Fibroblast of lung (primary cell): ENCODE measurements around the gene IDH2. TPM values are rescaled to one million over a fixed set of nuclear protein-coding genes. Genes with fewer than 3 reads are reported as not detected.

Experiments used
- DNase-seq, 2 donors: peaks; one replicate each; pipeline versions ENCODE4 v3.0.0 to v3.0.0-alpha.2; 2010; ENCODE audit warnings: low read depth in 2 of 2
- H2AFZ ChIP-seq: 2 replicates; pipeline ENCODE4 v1.5.1; 2012; ENCODE audit warnings: low read length, control low read depth, inconsistent platforms
- H3K27ac ChIP-seq: 2 replicates; pipeline ENCODE4 v1.5.1; 2011; ENCODE audit warnings: low read length, control low read depth; ENCODE audit not compliant: insufficient read depth
- H3K27me3 ChIP-seq: 2 replicates; pipeline ENCODE4 v1.5.1; 2011; ENCODE audit warnings: mild to moderate bottlenecking, low read length; ENCODE audit not compliant: control insufficient read depth, insufficient read depth
- H3K36me3 ChIP-seq: 2 replicates; pipeline ENCODE4 v1.5.1; 2011; ENCODE audit warnings: low read length; ENCODE audit not compliant: control insufficient read depth, insufficient read depth
- H3K4me1 ChIP-seq: 2 replicates; pipeline ENCODE4 v1.5.1; 2011; ENCODE audit warnings: low read length; ENCODE audit not compliant: control insufficient read depth, insufficient read depth; ENCODE audit errors: extremely low read depth
- H3K4me2 ChIP-seq: 2 replicates; pipeline ENCODE4 v1.5.1; 2011; ENCODE audit warnings: low read length, control low read depth; ENCODE audit not compliant: insufficient read depth; ENCODE audit errors: extremely low read depth
- H3K4me3 ChIP-seq, 4 experiments: fragments of 200-600 bp in 1 of 4; sonication (generic) in 1 of 4; replicated peaks in 1 of 4; 2 replicates each; pipeline ENCODE4 v1.5.1; 2011 to 2016; ENCODE audit warnings: low read length in 4 of 4, low read depth in 3 of 4, mild to moderate bottlenecking in 3 of 4, control low read depth in 2 of 4, inconsistent platforms in 1 of 4, mixed read lengths in 1 of 4; ENCODE audit not compliant: insufficient read depth in 1 of 4; ENCODE audit errors: control extremely low read depth in 1 of 4
- H3K79me2 ChIP-seq: 2 replicates; pipeline ENCODE4 v1.5.1; 2012; ENCODE audit warnings: mild to moderate bottlenecking, low read length, inconsistent platforms; ENCODE audit not compliant: control insufficient read depth, insufficient read depth
- H3K9ac ChIP-seq: 2 replicates; pipeline ENCODE4 v1.5.1; 2011; ENCODE audit warnings: mild to moderate bottlenecking, low read length, control low read depth; ENCODE audit not compliant: insufficient read depth
- H3K9me3 ChIP-seq: 2 replicates; pipeline ENCODE4 v1.5.1; 2012; ENCODE audit warnings: low read depth, low read length; ENCODE audit not compliant: control insufficient read depth, insufficient read depth
- H4K20me1 ChIP-seq: 2 replicates; pipeline ENCODE4 v1.5.1; 2011; ENCODE audit warnings: low read length; ENCODE audit not compliant: control insufficient read depth, insufficient read depth; ENCODE audit errors: extremely low read depth
- EZH2 ChIP-seq: IDR thresholded peaks from 2 replicates; pipeline ENCODE4 v1.5.1; 2012; ENCODE audit warnings: low read length, control low read depth, mild to moderate bottlenecking; ENCODE audit errors: missing control alignments
- polyA plus RNA-seq, 2 donors: library from polyadenylated mRNA; depleted of rRNA in 1 of 2; stranded (reverse) in 1 of 2; unstranded in 1 of 2; fragments of >200 nt; gene quantifications; 2 replicates each; pipeline ENCODE4 v1.2.1, GENCODE V29; 2011 to 2012; ENCODE audit warnings: missing spikeins in 1 of 2
- total RNA-seq: library from RNA; depleted of rRNA; stranded (reverse); fragments of >200 nt; gene quantifications from 2 replicates; pipeline ENCODE4 v1.2.1, GENCODE V29; 2014
- TF ChIP-seq, protein P1 (sequence below), 2 donors: IDR thresholded peaks in 1 of 2; conservative IDR thresholded peaks in 1 of 2; 1 replicate in 1 of 2; 2 replicates in 1 of 2; pipeline ENCODE4 v1.5.1; 2011 to 2012; ENCODE audit warnings: low read length in 2 of 2, control low read depth in 1 of 2, inconsistent platforms in 1 of 2, low read depth in 1 of 2, mild to moderate bottlenecking in 1 of 2

IDH2 gene
- total and polyA plus RNA-seq, 2 donors (not counting 1 experiment from before 2014, with no cell fraction given): 47.9 to 66.0 TPM

DNA sequence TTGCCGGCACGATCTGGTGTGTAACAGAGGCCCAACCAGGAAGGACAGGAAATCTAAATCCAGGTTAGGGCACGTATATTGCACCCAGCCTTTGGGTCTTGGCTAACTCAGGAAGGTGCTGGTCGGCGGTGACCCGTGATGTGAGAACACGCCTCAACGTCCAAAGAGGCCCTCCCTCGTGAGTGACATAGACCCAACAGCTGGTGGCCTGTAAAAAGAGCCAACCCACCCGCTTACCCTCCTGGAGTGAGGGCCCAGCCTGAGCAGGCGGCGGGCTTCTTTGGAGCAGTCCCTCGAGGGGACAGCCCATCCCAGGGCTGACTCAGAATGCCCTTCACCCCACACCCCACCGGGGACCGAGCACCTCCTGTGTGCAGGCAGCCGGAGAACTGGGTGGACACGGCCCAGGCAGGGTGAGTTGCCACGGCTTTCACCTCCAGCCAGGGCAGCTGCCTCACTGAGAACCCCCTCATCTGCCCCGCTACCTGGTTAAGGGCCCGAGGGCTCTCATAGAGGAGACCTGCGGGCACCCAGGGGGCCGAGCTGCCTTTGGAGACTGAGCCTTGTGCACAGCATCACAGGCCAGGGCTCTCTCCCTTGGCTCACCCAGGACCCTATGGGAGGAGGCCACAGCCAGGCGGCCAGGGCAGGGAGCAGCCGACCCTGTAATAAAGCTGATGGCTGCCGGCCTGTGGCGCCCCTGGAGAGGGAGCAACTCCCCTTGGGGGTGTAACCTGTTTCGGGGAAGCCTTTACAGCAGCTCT lies 59.3 kb downstream of the IDH2 start:
- H3K27me3 ChIP-seq: no peaks in the 10 kb centered on the region
- H3K36me3 ChIP-seq: no peaks in the 10 kb centered on the region
- no peak overlapping the region for H2AFZ ChIP-seq
- no peak overlapping the region for H3K4me2 ChIP-seq
- H3K27ac ChIP-seq: no peak overlapping the region
- H3K9me3 ChIP-seq: no peaks in the 10 kb centered on the region
- TF ChIP-seq, protein P1, sequence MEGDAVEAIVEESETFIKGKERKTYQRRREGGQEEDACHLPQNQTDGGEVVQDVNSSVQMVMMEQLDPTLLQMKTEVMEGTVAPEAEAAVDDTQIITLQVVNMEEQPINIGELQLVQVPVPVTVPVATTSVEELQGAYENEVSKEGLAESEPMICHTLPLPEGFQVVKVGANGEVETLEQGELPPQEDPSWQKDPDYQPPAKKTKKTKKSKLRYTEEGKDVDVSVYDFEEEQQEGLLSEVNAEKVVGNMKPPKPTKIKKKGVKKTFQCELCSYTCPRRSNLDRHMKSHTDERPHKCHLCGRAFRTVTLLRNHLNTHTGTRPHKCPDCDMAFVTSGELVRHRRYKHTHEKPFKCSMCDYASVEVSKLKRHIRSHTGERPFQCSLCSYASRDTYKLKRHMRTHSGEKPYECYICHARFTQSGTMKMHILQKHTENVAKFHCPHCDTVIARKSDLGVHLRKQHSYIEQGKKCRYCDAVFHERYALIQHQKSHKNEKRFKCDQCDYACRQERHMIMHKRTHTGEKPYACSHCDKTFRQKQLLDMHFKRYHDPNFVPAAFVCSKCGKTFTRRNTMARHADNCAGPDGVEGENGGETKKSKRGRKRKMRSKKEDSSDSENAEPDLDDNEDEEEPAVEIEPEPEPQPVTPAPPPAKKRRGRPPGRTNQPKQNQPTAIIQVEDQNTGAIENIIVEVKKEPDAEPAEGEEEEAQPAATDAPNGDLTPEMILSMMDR (conservative IDR thresholded peaks at IDR 0.05 in 1 of 2, IDR thresholded peaks at IDR 0.05 in 1 of 2; ENCODE audit: low read depth in 1 of 2, low read length in 2 of 2): no peak
- no peak overlapping the region for H3K4me3 ChIP-seq
- no peak overlapping the region for H3K9ac ChIP-seq
- peaks cover 7% of the 10 kb centered on the region for H3K79me2 ChIP-seq
- H3K4me1 ChIP-seq: peaks cover 4% of the 10 kb centered on the region
- H4K20me1 ChIP-seq: no peaks in the 10 kb centered on the region
- no peak for DNase-seq

DNA sequence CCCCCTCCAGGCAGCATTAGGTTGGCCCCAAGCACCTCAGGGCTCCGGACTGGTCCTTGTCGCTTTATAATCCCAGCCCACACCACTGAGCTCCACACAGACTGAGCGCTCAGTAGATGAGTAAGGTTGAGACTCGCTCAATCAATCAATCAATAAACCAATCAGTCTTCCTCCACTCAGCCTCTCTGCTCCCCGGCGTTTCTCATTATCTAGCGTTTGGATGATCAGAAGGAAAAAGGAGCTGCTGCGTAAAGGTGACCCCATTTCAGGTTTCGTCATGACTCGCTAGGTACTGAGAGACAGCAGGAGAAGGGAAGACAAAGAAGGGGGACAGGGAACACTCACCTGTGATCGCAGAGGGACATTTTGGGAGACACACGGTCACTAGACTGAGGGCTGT lies 59.9 kb downstream of the IDH2 start:
- Histone ChIP-seq H3K4me1 (peaks cover 9% of the 10 kb centered on the region), H3K4me2 (no peak overlapping the region), H3K36me3 (no peaks in the 10 kb centered on the region), H3K9ac (no peak overlapping the region), H4K20me1 (no peaks in the 10 kb centered on the region), H3K27me3 (no peaks in the 10 kb centered on the region), H3K27ac (no peak overlapping the region), H3K4me3 (no peak overlapping the region), H3K79me2 (peaks cover 7% of the 10 kb centered on the region), H3K9me3 (no peaks in the 10 kb centered on the region), H2AFZ (no peak overlapping the region)
- DNase-seq: no peak
- TF ChIP-seq, protein P1 (conservative IDR thresholded peaks at IDR 0.05 in 1 of 2, IDR thresholded peaks at IDR 0.05 in 1 of 2; ENCODE audit: low read depth in 1 of 2, low read length in 2 of 2): no peak
- no peak for TF ChIP-seq EZH2

DNA sequence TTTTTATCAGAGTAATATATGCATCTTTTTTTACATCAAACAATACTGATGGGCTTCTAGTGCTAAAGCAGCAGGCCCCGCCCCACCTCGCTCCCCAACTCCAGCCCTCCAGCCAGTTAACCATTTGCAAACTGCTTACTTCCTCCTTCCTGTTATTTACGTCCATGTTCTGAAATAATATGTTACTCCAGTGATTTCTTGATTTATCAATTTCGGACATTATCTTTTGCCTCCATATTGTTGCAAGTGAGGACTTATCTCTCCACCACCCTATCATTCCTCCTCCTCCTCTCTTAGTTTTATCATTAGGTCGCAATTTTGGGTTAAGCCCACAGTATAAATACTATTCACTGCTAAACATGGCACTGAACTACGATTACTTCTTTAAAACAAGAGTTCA lies 61.6 kb downstream of the IDH2 start:
- no peak overlapping the region for H2AFZ ChIP-seq
- no peaks in the 10 kb centered on the region for H3K9me3 ChIP-seq
- H3K4me3 ChIP-seq: no peak overlapping the region
- no peaks in the 10 kb centered on the region for H3K27me3 ChIP-seq
- no peak for TF ChIP-seq EZH2
- peaks cover 19% of the 10 kb centered on the region for H3K4me1 ChIP-seq
- H3K79me2 ChIP-seq: peaks cover 10% of the 10 kb centered on the region
- H4K20me1 ChIP-seq: no peaks in the 10 kb centered on the region
- H3K9ac ChIP-seq: no peak overlapping the region
- H3K36me3 ChIP-seq: no peaks in the 10 kb centered on the region
- no peak overlapping the region for H3K4me2 ChIP-seq
- DNase-seq: no peak
- no peak overlapping the region for H3K27ac ChIP-seq
